Large intestine (tissue), 3 donors: ENCODE data around the gene TNFSF9. TPM values are rescaled to one million over a fixed set of nuclear protein-coding genes. Genes with fewer than 3 reads are reported as not detected.
"Not testable (repeated sequence)": the region's sequence is repeated elsewhere in the genome, so short reads cannot be mapped to it uniquely, and the experiment has no call there.

ENCODE experiments used
- DNase-seq, 2 donors: peaks; one replicate each; pipeline versions ENCODE4 v3.0.0 to v3.0.0-alpha.2; 2013
- H3K27ac ChIP-seq: one replicate; pipeline ENCODE4 v1.5.1; 2013; ENCODE audit warnings: low read length
- H3K27me3 ChIP-seq: 2 replicates; pipeline ENCODE4 v1.6.1; 2013; ENCODE audit warnings: low read length; ENCODE audit not compliant: control insufficient read depth, insufficient read depth
- H3K36me3 ChIP-seq: 2 replicates; pipeline ENCODE4 v1.6.1; 2013; ENCODE audit warnings: low read length; ENCODE audit not compliant: control insufficient read depth, insufficient read depth
- H3K4me1 ChIP-seq: one replicate; pipeline ENCODE4 v1.6.1; 2013; ENCODE audit warnings: low read length; ENCODE audit not compliant: control insufficient read depth, insufficient read depth
- H3K4me3 ChIP-seq: one replicate; pipeline ENCODE4 v1.5.1; 2013; ENCODE audit warnings: low read length
- H3K9me3 ChIP-seq: one replicate; pipeline ENCODE4 v1.6.1; 2013; ENCODE audit warnings: mild to moderate bottlenecking, low read depth, low read length, moderate library complexity; ENCODE audit not compliant: control insufficient read depth
- WGBS: methylation state at CpG from one replicate; pipeline ENCODE4 v1.1.5; 2013; ENCODE audit warnings: low lambda C conversion rate; ENCODE audit not compliant: insufficient coverage; 5-methylcytosine and 5-hydroxymethylcytosine counted together
- polyA plus RNA-seq: library from polyadenylated mRNA; unstranded; fragments of 120-200 nt; gene quantifications from one replicate; pipeline ENCODE4 v1.2.1, GENCODE V29; 2013

TNFSF9 gene
- polyA plus RNA-seq, 1 donor, result 0.19 TPM

DNA sequence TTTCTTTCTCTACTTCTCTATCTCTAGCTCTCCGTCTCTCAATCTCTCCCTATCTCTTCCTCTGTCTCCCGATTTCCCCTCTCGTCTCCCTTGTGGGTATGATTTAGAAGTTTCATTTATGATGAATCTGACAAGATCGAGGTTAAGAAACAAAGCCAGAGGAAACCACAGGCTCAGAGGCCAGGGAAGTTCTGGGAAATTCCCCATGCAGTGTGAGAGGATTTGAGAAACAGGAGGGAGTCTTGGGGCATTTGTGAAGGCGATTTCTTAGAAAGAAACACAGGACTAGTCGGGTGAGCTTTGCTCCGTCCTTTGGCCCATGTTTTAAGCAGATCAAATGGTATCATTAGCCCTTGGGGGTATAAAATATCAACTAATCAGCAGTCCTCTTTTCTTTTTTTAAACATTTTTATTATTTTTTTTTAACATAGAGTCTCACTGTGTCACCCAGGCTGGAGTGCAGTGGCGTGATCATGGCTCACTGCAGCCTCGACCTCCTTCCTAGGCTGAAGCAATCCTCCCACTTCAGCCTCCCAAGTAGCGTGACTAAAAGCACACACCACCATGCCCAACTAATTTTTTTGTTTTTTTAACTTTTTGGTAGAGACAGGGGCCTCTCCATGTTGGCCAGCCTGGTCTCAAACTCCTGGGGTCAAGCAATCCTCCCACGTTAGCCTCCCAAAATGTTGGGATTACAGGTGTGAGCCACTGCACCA, 25.8 kb downstream of the TNFSF9 start:
- DNase-seq, result no peak
- H3K9me3 ChIP-seq, result peaks cover 4% of the 10 kb centered on the region
- H3K27ac ChIP-seq, result no peak overlapping the region
- H3K27me3 ChIP-seq, result no peaks in the 10 kb centered on the region
- H3K4me1 ChIP-seq, result no peaks in the 10 kb centered on the region
- 74% methylated on average over 7 of the region's 11 CpGs for WGBS
- no peak overlapping the region for H3K4me3 ChIP-seq
- H3K36me3 ChIP-seq, result no peaks in the 10 kb centered on the region

DNA sequence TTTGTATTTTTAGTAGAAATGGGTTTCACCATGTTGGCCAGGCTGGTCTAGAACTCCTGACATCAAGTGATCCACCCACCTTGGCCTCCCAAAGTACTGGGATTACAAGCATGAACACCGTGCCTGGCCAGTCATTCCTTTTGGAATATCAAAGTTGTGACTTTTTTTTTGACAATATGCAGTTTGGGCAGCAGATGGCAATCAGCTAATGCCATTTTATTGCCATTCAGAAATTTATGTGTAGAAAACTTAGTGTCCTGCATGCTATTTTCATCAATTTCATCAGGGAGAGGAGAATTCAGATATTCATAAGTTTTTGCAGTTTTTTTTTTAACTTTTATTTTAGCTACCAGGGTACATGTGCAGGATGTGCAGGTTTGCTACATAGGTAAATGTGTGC, 31.6 kb downstream of the TNFSF9 start:
- not testable (repeated sequence) for H3K4me3 ChIP-seq, DNase-seq, H3K36me3 ChIP-seq, H3K9me3 ChIP-seq, H3K27ac ChIP-seq, H3K4me1 ChIP-seq, H3K27me3 ChIP-seq
- WGBS, result no CpG with 5 or more reads among the region's 1 CpG

DNA sequence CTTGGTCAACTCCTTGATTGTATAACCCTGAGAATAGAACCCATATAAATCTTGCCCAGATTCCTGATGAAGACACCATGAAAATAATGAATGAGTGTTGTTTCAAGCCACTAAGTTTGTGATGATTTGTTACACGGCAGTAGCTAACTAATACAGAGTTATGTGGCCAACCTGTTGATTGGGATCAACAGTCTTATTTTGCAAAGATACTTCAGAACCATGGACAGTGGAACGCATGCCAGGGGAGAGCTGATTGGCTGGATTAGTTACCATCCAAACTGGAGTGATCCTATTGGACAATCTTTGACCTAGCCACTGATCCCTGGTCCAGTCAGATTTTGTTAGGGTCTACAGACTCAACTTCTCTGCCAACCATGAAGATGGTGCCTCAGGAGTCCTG, 33.6 kb downstream of the TNFSF9 start:
- Histone ChIP-seq H3K9me3 (no peaks in the 10 kb centered on the region), H3K36me3 (no peaks in the 10 kb centered on the region), H3K27ac (no peak overlapping the region), H3K4me1 (no peaks in the 10 kb centered on the region), H3K4me3 (no peak overlapping the region), H3K27me3 (no peaks in the 10 kb centered on the region)
- no CpG with 5 or more reads among the region's 2 CpGs for WGBS
- DNase-seq, result no peak

DNA sequence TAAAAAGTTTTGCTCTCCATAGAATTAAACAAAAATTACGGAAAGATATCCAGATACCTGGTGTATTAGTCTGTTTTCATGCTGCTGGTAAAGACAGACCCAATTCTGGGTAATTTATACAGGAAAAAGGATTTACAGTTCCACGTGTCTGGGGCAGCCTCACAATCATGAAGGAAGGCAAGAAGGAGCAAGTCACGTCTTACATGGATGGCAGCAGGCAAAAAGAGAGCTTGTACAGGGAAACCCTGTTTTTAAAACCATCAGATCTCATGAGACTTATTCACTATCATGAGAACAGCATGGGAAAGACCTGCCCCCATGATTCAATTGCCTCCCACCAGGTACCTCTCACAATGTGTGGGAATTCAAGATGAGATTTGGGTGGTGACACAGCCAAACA, 35.9 kb downstream of the TNFSF9 start:
- not testable (repeated sequence) for H3K9me3 ChIP-seq

DNA sequence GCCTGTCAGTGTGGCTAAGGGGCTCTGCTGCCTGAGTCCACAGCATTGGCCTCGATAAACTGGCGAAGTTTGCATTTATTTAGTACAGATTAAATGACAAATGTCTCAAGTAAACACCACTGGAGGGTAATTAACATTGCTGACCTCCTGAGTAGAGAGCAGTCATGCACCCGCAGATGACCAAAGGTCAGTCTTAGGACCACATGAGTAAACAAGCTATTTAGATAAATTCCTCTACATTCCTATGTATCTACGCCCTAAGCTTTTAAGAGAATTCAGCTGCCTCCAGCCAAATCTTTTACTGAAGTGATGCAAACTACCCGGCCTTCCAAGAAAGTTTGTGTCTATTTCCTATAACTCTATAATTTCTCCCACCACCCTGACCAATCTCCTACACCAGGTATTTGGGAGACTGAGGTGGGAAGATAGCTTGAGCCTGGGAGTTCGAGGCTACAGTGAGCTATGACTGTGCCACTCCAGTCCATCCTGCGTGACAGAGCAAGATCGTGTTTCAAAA, 37.2 kb downstream of the TNFSF9 start:
- H3K9me3 ChIP-seq, result no peaks in the 10 kb centered on the region
- DNase-seq, result no peak
- no peak overlapping the region for H3K27ac ChIP-seq
- H3K4me1 ChIP-seq, result no peaks in the 10 kb centered on the region
- H3K4me3 ChIP-seq, result no peak overlapping the region
- WGBS, result 100% methylated on average over 2 of the region's 8 CpGs
- H3K36me3 ChIP-seq, result no peaks in the 10 kb centered on the region
- H3K27me3 ChIP-seq, result no peaks in the 10 kb centered on the region

More for the DNA sequence above, 35.9 kb downstream of the TNFSF9 start:
- not testable (repeated sequence) for H3K36me3 ChIP-seq, H3K4me1 ChIP-seq, DNase-seq, H3K4me3 ChIP-seq, H3K27me3 ChIP-seq, H3K27ac ChIP-seq
- WGBS, result 60% methylated on average over 1 of the region's 3 CpGs

DNA sequence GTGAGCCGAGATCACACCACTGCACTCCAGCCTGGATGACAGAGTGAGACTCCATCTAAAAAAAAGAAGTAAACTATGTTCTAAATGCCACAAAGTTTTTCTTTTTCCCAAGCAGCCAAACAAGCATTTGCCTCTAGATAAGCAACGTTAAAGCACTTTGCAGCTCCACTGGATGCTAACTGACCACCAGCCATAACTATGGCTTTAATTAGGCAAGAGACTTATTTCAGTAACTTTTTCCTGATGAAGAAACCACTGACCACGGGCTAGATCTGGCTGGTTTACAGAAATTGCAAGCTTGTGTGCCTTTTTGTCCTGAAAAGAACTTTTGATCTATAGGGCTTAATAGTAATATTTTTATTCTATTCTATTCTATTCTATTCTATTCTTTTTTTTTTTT, 38.0 kb downstream of the TNFSF9 start:
- DNase-seq, result no peak
- Histone ChIP-seq H3K9me3 (no peaks in the 10 kb centered on the region), H3K36me3 (no peaks in the 10 kb centered on the region), H3K27me3 (no peaks in the 10 kb centered on the region), H3K4me1 (no peaks in the 10 kb centered on the region), H3K27ac (no peak overlapping the region), H3K4me3 (no peak overlapping the region)
- no CpG with 5 or more reads among the region's 3 CpGs for WGBS

DNA sequence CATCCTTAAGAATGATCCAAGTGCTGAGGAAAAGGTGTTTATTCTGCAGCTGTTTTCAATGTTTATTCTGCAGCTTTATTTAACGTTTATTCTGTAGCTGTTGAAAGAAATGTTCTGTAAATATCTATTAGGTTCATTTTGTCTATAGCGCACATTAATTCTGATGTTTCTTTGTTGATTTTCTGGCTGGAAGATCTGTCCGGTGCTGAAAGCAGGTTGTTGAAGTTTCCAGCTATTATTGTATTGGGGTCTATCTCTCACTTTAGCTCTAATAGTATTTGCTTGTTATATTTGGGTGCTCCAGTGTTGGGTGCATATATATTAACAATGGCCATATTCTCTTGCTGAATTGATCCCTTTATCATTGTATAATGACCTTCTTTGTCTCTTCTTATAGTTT, 39.9 kb downstream of the TNFSF9 start:
- Histone ChIP-seq H3K4me1 (no peaks in the 10 kb centered on the region), H3K9me3 (no peaks in the 10 kb centered on the region), H3K27ac (no peak overlapping the region), H3K36me3 (no peaks in the 10 kb centered on the region), H3K27me3 (no peaks in the 10 kb centered on the region), H3K4me3 (no peak overlapping the region)
- DNase-seq, result no peak
- WGBS, result no CpG with 5 or more reads among the region's 3 CpGs

DNA sequence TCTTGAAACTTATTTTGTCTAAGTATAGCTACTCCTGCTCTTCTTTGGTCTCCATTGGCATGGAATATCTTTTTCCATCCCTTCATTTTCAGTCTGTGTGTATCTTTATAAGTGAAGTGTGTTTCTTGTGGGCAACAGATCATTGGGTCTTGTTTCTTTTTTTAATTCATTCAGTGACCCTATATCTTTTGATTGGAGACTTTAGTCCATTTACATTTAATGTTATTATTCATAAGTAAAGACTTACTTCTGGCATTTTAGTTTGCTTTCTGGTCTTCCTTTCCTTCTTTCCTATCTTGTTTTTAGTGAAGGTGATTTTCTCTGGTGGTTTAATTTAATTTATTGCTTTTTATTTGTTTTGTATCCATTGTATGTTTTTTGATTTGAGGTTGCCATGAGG, 40.3 kb downstream of the TNFSF9 start:
- Histone ChIP-seq H3K27ac (no peak overlapping the region), H3K4me3 (no peak overlapping the region), H3K9me3 (no peaks in the 10 kb centered on the region), H3K27me3 (no peaks in the 10 kb centered on the region), H3K36me3 (no peaks in the 10 kb centered on the region), H3K4me1 (no peaks in the 10 kb centered on the region)
- DNase-seq, result no peak

DNA sequence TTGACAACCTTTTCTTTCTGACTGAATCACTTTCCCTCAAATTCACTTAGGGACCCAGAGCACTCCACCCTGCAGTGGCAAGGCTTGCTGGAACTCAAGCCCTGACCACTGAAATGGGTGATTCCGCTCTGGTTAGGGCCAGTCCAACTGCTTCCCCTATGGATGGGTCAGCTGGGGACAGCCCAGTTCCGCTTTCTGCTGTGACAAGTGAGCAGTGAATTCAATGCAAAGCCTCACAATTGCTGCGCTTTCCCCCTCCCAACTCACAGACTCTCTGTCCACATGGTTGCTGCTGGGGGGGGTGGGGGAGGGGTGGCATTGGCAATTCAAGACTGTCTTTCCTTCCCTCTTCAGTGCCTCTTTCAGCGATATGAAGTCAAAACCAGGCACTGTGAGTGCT, 41.4 kb downstream of the TNFSF9 start:
- no peak for DNase-seq
- no CpG with 5 or more reads among the region's 4 CpGs for WGBS
- Histone ChIP-seq H3K4me1 (no peaks in the 10 kb centered on the region), H3K4me3 (no peak overlapping the region), H3K36me3 (no peaks in the 10 kb centered on the region), H3K27ac (no peak overlapping the region), H3K27me3 (no peaks in the 10 kb centered on the region), H3K9me3 (no peaks in the 10 kb centered on the region)

DNA sequence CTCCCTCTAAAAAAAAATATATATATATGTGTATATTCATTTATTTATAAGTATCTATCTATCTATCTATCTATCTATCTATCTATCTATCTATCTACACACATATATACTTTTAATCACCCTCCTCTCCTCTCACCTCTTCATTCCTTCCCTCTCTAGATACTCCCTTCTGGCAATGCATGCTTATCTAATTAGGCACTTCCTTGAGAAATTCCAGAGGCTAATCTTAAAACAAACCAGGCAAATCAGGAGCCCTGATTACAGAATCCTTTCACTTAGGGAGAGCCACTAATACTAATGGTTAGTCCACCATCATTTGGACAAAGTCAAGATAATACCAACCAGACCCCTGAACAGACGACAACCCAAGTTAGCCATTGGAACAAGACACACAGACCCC, 42.5 kb downstream of the TNFSF9 start:
- Histone ChIP-seq H3K4me1 (no peaks in the 10 kb centered on the region), H3K4me3 (no peak overlapping the region), H3K27ac (no peak overlapping the region), H3K9me3 (no peaks in the 10 kb centered on the region), H3K36me3 (no peaks in the 10 kb centered on the region), H3K27me3 (no peaks in the 10 kb centered on the region)
- WGBS, result no CpG with 5 or more reads among the region's 1 CpG
- no peak for DNase-seq

DNA sequence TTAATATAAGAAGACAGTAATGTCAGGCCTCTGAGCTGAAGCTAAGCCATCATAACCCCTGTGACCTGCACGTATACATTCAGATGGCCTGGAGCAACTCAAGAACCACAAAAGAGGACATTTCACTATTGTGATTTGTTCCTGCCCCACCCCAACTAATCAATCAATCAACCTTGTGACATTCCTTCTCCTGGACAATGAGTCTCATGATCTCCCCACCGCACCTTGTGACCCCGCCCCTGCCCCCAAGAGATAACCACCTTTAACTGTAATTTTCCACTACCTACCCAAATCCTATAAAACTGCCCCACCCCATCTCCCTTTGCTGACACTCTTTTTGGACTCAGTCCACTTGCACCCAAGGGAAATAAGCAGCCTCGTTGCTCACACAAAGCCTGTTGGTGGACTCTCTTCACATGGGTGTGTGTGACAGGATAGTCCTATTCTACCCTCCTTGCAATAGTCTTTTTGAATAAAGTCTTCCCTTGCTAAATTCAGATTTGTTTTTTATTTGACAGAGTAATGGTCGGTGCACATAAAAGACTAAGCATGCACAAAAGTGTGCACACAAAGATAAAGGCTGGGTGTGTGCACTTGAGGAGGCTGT, 46.1 kb downstream of the TNFSF9 start:
- 49% methylated on average over 3 of the region's 5 CpGs for WGBS
- DNase-seq, result no peak
- Histone ChIP-seq H3K36me3 (no peaks in the 10 kb centered on the region), H3K4me1 (no peaks in the 10 kb centered on the region), H3K9me3 (no peaks in the 10 kb centered on the region), H3K27ac (no peak overlapping the region), H3K27me3 (no peaks in the 10 kb centered on the region), H3K4me3 (no peak overlapping the region)
